HG02852 (cell line): Measurements from ENCODE around the gene WWOX.

ENCODE experiments used
- ATAC-seq: cut with Tn5 transposase; IDR thresholded peaks from one replicate; pipeline ENCODE4 v1.9.1; 2021; ENCODE audit warnings: mild to moderate bottlenecking, moderate library complexity; ENCODE audit not compliant: unreplicated experiment

Gene WWOX

GRCh38 chr16:78140818-78141466, 41.5 kb downstream of the WWOX start:
- no peak for ATAC-seq

GRCh38 chr16:78142788-78143187, 43.3 kb downstream of the WWOX start:
- ATAC-seq: no peak

GRCh38 chr16:78146807-78147206, 47.4 kb downstream of the WWOX start:
- ATAC-seq: no peak

GRCh38 chr16:78147911-78148401, 48.5 kb downstream of the WWOX start:
- no peak for ATAC-seq

GRCh38 chr16:78150233-78150632, 50.8 kb downstream of the WWOX start:
- no peak for ATAC-seq

- no peak for ATAC-seq
Measured at GRCh38 chr16:78154729-78155461, 55.4 kb downstream of the WWOX start.

- ATAC-seq: no peak
Measured at GRCh38 chr16:78155791-78156345, 56.4 kb downstream of the WWOX start.

- ATAC-seq: no peak
Measured at GRCh38 chr16:78161023-78161729, 61.7 kb downstream of the WWOX start.

GRCh38 chr16:78163772-78164670, 64.6 kb downstream of the WWOX start:
- ATAC-seq: no peak

GRCh38 chr16:78170494-78170933, 71.1 kb downstream of the WWOX start:
- ATAC-seq: no peak

- ATAC-seq: no peak
Measured at GRCh38 chr16:78175287-78175686, 75.8 kb downstream of the WWOX start.

GRCh38 chr16:78176435-78176834, 77.0 kb downstream of the WWOX start:
- no peak for ATAC-seq

GRCh38 chr16:78177218-78177617, 77.8 kb downstream of the WWOX start:
- no peak for ATAC-seq

- no peak for ATAC-seq
Measured at GRCh38 chr16:78177987-78178386, 78.5 kb downstream of the WWOX start.

- no peak for ATAC-seq
Measured at GRCh38 chr16:78179666-78180065, 80.2 kb downstream of the WWOX start.

GRCh38 chr16:78180349-78180748, 80.9 kb downstream of the WWOX start:
- no peak for ATAC-seq

- no peak for ATAC-seq
Measured at GRCh38 chr16:78183437-78184237, 84.2 kb downstream of the WWOX start.

GRCh38 chr16:78184238-78185183, 85.1 kb downstream of the WWOX start:
- ATAC-seq: no peak
